Right renal pelvis (tissue), 4 donors: ENCODE results near the gene DEXI. TPM values are rescaled to one million over a fixed set of nuclear protein-coding genes. Genes with fewer than 3 reads are reported as not detected.

Experiments
- DNase-seq, 4 donors: peaks; one replicate each; pipeline ENCODE4 v3.0.0-alpha.2; 2013; ENCODE audit warnings: low read depth in 4 of 4, low spot score in 3 of 4, missing footprints in 1 of 4
- polyA plus RNA-seq, 4 donors: library from polyadenylated mRNA; unstranded; fragments of 120-200 nt; gene quantifications; one replicate each; pipeline ENCODE4 v1.2.1, GENCODE V29; 2013; ENCODE audit not compliant: insufficient read length in 4 of 4

DEXI gene
- 10 to 100 TPM; 45.6 to 52.0 (median 48.0) TPM for polyA plus RNA-seq

DNA sequence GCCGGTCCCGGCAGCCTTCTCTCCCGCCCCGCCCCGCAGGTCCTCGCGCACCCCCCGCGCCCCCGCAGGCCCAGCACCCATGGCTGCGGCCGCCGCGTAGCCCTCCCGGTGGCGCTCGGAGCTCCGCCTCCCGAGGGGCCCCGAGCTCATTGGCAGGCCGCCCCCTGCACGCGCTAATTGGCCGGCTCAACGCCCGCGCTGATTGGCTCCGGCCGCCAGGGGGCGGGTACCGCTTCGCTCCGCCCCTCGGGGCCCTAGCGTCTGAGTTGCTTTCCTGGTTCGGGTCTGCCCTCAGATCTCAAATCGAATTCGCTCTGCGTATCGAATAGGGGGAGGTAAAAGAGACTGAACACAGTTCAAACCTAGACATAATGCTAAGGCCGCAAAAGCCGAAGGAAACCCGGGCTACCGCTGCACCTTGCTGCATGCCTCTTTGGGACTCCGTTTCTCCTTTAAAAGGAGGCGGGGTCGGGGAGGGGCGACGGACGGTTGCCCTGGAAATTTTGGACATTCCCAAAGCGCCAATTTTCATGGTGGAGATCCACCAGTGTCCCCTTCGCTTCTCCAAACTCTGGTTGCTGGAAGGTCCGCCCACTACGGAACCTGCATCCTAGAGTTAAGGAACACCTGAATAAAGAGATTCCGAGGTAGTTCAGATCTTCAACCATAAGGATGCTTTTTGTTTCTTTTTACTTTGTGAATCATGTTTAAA lies at the start of gene DEXI:
Gene DEXI (minus strand): TSS at position 117 of the 712 bp plus-strand sequence. CDS start 463 bp downstream, outside the sequence.
- DNase-seq, result peak; percentile 83 to 89 (median 86)

DNA sequence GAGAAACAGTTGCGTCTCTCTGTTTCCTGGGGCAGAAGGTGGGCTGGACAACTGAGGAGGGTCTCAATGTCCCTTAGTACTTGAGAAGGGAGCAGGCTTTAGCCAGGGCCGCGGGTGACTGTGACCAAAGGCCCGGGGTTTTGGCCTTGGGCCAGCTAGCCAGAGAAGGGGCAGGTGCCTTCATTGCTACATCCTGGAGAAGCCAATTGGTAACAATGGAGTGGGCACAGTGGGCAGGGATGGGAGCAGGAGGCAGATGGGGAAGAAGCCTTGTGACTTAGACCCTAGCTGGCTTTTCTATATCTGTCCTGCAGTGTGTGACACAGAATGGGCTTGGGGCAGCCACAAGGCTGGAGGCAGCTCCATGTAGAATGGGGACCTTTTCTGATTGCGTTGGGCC lies 48.1 kb upstream of the DEXI start:
- DNase-seq, result no peak

DNA sequence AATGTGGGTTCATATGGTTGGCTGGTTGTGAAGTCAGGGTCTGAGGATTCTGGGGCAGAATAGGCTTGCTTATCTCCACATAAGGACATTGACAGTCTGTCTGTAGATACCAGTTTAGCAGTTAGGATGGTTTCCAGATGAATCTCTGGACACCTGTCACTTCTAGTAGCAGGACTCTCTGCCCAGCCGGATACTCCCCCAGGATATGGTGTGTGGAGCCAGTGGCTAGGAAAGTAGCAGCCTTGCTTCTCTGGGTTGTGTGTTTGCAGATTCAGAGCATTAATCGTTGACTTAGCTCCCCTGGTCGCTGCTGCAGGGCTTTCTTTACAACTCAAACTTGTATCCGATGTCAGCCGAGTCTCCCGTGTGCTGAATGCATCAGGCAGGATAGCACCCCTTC lies 47.3 kb upstream of the DEXI start:
- DNase-seq, result no peak

DNA sequence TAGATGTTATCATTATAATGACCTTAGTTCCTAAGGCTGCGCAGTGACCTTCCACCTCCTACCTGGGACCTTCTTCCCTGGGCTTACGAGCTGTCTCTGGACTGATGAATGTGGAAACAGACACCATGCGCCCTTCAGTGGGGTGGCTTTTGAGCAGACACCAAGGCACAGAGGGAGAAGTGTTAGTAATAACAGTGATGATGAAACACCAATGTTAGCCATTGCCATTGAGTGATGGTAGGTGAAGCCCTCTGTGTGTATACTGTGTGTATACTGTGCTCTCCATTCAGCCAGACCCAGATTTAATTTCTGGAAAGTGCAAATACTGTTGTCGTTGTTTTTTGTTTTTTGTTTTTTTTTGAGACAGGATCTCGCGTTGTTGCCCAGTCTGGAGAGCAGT lies 46.6 kb upstream of the DEXI start:
- no peak for DNase-seq

DNA sequence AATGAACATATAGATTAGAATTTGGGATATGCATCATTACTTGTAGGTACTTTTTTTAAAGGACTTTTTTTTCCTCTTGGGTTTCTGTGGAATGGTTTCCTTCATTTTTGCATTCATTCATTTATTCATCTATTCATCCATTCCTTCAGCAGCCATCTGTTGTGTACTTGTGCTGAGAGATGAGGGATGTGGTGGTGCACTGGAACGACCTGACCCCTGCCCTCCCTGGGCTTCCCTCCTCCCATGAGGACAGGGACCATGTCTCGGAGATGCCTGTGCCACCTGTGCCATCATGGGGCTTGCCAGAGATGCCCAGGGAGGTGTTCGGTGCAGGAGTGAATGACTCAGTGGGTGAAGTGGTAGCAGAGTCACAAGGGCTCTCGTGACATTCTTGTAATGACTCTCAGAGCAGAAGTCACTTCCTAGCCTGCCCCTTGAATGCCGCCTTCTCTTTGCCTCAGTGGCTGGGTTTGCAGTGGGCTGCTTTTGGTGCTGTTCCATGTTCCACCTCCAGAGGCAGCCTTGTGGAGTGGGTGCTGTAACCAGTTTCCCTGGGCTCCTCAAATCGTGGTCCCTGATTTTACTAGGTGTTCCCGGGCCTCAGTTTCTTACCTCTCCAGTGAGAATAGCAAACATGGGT lies 46.0 kb upstream of the DEXI start:
- no peak for DNase-seq

DNA sequence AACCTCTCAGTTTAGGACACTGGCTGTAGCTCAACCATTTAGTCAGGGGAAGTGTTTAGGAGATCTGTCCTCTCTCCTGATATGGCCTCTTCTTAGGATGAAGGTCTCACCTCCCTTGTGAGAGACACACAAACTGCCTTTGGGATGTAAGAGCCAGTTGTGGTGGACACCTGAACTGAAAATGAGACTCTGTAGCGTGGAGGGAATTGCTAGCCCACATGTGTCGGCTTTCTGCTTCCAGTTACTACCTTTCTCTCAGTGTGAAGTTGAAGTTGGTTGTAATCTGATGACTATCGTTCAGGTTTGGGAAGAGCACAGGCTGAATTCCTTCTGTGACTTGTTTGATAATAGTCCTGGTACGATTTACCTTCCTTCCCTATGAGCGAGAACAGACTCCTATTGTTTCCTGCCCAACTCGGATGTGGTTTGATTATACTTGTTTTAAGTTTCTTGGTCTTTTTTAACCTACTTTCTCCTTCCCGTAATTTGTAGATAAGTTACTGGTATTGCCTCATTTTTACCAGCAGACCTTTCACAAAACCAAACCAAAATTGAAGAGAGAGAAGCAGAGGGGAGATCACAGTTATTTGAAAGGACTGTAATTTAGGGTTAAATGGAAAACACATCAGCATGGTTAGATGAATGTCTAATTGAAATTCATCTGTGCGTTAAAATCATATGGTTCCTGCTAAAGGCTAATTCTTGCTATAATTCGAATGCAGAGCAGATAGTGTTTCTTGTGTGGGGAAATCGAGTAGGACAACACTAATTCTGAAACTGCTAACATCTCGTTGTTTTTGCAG lies 45.3 kb upstream of the DEXI start:
- DNase-seq, result no peak

DNA sequence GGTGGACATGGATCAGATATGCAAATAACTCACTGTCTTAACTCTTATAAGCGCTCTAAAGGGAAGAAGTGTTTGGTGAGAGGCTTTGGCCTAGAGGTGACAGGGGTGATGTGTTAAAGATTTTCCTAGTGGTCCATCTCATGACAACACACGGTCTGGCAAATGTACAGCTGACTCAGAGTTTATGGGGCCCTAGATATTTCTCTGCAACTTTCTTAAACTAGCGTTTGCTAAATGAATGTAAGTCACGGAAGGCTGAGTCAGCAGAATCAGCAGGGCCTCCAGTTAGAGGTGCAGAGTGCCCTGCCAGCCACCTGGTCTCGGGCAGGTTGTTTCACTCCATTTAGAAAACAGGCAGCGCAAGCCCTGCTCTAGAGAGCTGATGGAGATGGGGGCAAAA lies 42.2 kb upstream of the DEXI start:
- DNase-seq, result no peak

DNA sequence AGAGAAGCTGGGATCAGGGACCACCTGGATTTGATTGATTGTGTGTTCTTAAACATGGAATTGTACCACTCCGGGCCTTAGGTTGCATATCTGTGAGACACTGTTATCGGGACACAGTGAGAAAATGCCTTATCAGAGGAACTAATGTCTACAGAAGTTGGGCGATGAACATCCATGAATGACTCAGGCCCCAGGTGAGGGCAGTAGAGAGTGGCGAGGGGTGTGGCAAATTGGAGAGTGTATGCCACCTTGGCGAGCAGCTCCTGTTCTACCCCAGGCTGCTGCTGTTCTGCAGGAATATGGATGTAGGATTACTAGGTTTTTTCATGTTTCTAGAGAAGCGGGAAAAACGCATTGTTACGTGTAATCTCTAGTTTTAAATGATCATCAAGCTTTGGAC lies 40.9 kb upstream of the DEXI start:
- no peak for DNase-seq

DNA sequence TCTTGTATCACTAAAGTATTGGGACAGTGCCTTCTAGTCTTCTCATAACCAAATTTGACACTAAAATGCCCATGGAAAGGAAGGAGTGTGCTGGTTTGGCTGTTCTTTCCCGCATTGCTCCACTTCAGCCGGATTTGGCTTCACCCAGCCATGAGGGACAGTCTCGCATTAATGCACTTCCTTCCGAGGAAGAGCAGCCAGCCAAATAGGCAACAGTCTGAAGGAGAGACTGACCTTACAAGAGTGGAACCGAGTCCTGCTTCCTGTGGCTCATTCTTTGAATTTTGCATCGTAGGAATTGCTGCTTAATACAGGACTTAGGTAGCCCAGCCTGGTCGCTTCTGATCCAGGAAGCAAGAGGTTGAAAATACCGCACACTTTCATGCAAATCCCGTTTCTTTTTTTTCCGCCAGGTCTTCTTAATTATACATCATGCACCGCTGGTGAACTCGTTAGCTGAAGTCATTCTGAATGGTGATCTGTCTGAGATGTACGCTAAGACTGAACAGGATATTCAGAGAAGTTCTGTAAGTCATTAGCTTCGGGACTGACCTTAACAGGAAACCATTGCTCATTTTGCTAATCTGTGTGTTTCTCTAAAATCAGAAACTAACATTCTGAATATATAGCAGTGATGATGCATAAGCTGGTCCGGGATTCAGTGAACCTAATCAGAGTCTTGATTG lies 40.3 kb upstream of the DEXI start:
- no peak for DNase-seq

DNA sequence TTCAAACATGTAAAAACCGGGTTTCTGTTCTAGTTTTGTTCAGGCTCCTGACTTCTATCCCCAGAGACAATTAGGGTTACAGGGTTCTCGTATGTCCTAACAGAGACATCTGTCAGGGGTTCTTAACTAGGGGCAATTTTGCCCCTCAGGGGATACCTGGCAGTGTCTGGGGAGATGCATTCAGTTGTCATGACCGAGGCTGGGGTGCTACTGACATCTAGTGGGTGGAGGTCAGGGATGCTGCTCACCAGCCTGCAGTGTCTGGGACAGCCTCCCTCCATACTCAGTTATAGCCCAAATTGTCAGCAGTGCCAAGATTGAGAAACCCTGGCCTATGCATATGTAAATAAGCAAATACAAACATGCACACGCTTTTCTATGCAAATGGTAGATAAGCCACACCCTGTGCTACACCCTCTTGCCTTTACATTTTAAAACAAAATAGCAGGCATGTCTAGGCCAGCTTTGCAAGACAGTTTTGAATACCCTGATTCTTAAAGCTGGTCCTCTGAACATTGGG lies 39.5 kb upstream of the DEXI start:
- no peak for DNase-seq

DNA sequence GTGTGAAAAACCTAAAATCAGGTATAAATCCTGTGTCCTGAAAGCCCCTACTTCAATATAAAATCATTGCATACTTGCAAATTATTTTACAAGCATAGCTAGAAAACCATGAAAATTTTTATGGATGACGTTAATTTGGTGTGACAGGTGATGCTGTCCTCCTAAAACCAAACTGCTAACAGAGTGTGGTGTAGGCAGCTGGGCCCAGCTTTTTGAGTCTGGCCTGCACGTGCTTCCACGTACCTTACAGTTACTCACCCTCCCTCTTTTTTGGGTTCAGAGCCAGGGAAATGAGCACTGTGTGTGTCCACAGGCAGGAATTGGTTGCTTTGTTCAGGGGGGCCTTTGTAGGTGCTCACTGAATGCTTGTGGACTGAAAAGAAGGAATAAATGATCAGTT lies 38.5 kb upstream of the DEXI start:
- DNase-seq, result no peak

DNA sequence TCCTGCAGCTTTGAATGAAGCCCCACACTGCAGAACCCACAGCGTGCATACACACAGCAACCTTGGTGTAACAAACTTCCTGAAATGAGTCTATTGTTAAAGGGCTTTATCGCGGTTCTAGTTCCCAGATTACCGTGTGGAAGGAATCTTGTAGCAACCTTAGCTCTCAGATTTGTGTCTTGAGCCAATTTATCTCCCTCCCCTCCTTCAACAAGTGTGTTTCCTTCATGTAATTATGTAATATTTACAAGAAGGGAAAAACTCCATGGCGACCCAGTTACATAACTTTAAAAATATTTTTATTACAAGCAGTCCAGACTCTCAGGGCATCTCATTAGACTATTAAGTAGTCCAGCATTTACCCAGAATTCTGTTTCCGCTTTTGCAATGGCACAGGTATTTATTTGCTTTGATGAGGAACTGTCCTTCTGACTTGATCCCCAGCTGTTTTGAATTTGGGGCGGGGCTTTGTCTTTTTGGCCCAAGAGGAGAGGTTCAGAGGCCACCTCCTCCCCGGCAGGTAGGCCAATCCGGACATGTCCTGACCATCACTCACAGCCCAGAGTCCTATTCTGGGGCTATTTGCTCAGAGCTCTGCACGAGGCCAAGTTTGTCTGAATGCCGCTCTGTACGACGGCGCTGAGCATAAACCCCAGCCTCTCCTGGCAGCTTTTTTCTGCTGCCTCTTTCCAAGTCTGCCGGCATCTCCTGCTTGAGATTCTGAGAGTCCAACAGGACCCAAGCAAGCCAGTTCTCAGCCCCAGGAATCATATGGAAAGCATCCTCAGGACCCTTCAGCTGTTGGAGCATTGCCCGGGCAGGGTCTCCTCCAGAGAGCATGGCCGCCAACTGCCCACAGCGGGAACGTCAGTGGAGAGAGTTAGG lies 37.7 kb upstream of the DEXI start:
- DNase-seq, result no peak

DNA sequence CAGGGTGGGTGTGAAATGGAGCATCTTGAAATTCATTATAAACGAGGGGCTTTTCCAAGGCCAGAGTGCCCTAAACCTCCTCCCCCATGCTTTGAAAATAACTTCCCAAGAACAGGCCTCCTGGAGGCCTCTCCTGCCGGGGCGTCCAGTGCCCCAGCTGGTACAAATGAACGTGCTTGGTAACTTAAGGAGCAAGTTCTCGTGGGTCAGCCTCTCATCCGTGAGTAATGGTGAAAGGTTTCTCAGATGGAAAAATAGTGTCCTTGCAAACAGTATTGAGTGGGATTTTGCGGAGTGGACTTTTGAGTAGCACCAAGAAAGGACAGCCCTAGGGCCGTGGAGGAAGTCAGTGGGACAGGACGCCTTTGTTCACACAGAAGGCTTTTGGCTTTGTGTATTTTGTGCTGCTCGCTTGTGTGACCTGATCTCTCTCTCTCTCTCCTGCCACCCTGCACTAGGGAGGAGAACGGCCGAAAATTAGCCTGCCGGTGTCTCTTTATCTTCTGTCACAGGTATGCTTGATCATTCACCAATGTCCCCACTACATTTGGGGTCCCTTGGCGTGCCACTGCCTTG lies 36.7 kb upstream of the DEXI start:
- no peak for DNase-seq

DNA sequence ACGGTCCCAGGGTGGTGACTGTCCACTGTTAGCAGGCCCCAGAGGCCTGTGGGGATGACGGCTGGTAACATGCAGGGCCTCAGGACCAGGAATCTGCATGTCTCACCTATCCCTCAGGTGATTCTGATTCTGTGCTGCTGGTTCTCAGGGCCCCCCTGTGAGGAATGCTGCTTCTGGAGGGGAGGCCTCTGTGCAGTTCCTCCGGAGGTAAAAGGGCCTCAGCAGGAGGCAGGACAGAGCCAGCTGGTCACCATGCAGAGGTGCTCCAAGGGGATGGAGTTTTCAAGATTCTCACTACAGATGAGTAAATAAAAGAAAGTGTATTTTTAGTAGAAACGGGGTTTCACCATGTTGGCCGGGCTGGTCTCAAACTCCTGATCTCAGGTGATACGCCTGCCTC lies 35.9 kb upstream of the DEXI start:
- DNase-seq, result no peak

DNA sequence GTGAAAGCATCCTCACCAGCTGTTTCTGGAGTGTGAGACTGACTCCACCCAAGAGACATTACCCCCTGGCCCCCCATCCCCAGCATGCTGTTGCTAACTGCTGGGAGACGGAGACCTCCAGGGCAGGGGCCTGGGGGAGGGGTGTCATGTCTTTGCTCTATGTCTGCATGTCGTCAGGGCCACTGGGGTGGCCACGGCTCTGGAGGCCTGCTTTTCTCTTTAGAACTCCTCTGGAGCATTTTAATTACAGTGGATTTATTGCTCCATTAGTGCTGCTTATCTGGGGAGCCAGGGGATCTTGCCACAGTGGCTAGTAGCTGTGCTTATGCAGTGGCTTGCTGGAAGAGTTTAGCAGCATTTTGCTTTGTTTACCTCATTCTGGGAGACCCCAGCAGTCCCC lies 34.4 kb upstream of the DEXI start:
- peak in 2 of 4 donors; percentile 51 to 65 for DNase-seq

DNA sequence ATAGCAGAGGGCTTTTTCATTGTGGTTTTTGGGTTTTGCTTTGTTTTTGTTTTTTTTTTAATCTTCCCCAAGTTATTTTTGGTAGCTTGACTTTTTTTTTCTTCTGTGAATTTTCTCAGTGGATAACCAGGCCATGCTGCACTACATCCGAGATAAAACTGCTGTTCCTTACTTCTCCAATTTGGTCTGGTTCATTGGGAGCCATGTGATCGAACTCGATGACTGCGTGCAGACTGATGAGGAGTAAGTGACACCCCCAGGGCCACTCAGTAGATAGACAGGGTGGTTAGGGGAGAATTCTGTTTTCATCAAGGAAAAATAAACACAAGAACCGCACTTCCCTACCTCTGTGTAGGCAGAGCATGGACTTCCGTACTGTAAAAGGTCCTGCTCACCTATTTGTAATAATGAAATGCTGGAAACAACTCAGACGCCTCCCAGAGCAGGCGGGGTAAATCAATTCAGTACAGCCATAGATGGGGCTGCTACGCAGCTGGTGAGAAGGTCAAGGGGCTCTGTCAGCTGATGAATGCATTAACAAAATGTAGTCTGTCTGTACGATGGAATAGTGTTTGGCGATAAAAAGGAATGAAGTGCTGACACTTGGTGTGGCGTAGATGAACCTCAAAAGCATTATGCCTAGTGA lies 30.7 kb upstream of the DEXI start:
- DNase-seq, result no peak

DNA sequence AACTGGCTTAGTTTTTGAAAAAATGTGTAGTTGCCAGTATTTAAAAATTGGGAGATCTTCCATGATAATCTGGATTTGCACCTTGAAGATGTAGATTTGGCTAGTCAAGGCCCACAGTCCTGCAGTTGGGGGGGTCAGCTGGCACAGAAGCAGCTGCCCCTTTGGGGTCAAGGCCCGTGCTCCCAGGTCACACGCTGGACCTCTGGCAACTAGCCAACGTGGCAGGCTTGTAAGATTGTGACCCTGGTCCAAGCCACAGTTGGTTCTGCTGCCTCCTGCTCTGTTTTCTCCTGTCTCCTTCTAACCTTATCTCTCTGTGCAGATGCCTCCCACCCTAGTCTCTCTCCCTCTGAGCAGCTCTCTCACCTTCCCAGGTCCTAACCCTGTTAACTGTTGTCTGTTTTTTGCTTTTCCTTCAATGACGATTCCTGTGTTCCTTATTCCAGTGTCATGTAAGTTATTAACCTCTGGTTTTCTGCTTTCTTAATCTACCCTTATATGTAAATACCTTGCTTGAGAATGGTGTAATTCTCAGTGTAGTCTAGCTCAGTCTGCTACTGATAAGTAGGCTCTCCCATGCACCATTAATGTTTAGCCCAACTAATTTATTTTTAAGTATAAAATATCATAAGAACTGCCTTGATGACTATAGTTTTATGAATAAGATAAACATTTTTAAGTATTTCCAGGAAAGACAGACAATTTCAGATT lies 30.0 kb upstream of the DEXI start:
- no peak for DNase-seq

DNA sequence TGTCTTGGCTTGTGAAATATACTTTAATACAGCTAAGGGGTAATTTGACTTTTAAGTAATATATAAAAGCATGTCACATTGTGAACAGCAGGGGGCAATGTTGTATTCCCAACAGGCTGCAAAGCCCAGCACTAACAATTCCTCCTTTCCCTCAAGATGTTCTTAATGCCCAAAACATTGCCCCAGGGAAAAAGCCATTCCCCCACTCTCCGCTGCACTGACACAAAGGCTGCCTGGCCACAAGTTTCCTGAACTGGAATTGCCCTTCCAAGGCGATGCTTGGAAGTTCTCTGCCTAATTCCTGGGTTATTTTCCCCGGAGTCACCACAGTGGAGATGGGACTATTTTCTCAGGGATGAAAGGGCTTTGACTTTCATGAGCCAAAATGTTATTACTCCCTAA lies 29.3 kb upstream of the DEXI start:
- DNase-seq, result peak; percentile 61 to 75 (median 68)
